Measurements from ENCODE around the gene ITGA3. TPM values are rescaled to one million over a fixed set of nuclear protein-coding genes. Genes with fewer than 3 reads are reported as not detected.

Gene ITGA3
- total RNA-seq, 1 experiment from 2014 or later, result 14.7 TPM

DNA sequence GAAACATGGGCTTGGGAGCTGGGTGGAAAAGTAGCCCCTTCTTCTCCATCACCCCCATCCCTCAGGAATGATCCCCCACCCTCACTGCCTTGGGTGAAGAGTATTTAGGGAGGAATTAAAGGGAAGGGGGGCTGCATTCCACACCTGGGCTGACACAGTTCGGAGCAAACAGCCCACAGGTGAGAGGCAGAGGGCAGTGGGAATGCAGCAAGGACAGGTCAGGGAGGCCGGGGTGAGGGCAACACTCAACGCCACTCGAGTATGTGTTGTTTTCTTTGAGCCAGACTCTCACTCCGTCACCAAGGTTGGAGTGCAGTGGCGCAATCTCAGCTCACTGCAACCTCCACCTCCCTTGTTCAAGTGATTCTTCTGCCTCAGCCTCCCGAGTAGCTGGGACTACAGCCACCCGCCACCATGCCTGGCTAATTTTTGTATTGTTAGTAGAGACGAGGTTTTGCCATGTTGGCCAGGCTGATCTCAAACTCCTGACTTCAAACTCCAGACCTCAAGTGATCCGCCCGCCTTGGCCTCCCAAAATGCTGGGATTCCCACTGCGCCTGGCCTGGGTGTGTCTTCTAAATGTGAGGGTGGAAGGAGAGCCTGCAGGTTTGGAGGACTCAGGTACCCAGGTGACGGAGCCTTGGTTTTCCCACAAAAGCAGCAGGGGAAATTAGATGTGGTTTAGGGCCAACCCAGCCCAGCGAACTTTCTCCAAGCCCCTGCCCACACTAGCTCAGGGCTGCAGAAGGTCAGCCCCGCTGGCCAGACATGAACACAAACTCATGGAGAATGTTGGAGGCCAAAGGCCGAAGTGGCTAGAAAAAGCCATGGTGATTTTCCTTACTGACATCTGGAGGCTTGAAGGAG lies 21.2 kb upstream of the ITGA3 start:
- peak; percentile 24 to 51 for DNase-seq
- Mint-ChIP-seq H3K4me3 (ENCODE audit: unreplicated experiment) (no peak overlapping the region), H3K27ac (ENCODE audit: unreplicated experiment) (peak overlapping the region; percentile 14), H3K27me3 (ENCODE audit: insufficient read depth, unreplicated experiment) (no peaks in the 10 kb centered on the region), H3K4me1 (ENCODE audit: low read depth, unreplicated experiment) (peaks cover 15% of the 10 kb centered on the region), H3K36me3 (ENCODE audit: insufficient read depth, unreplicated experiment) (no peaks in the 10 kb centered on the region), H3K9me3 (ENCODE audit: unreplicated experiment) (no peaks in the 10 kb centered on the region)
- Histone ChIP-seq H3K36me3 (ENCODE audit: control insufficient read depth, insufficient read depth, low read length) (no peaks in the 10 kb centered on the region), H3K9me3 (no peaks in the 10 kb centered on the region), H3K27me3 (replicated peaks; ENCODE audit: control insufficient read depth, insufficient read depth, low read length) (no peaks in the 10 kb centered on the region), H3K4me1 (peaks cover 6% of the 10 kb centered on the region; the same call in 1 of the 2 replicates), H3K4me3 (ENCODE audit: low read depth, low read length) (no peak overlapping the region)
- no TSS peak for BruUV-seq (replicated peaks)
- POLR2A ChIA-PET, result no interaction called here
- TF ChIP-seq, protein P1, sequence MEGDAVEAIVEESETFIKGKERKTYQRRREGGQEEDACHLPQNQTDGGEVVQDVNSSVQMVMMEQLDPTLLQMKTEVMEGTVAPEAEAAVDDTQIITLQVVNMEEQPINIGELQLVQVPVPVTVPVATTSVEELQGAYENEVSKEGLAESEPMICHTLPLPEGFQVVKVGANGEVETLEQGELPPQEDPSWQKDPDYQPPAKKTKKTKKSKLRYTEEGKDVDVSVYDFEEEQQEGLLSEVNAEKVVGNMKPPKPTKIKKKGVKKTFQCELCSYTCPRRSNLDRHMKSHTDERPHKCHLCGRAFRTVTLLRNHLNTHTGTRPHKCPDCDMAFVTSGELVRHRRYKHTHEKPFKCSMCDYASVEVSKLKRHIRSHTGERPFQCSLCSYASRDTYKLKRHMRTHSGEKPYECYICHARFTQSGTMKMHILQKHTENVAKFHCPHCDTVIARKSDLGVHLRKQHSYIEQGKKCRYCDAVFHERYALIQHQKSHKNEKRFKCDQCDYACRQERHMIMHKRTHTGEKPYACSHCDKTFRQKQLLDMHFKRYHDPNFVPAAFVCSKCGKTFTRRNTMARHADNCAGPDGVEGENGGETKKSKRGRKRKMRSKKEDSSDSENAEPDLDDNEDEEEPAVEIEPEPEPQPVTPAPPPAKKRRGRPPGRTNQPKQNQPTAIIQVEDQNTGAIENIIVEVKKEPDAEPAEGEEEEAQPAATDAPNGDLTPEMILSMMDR (IDR thresholded peaks at IDR 0.05; ENCODE audit: insufficient read depth in 1 of 2, low read depth in 1 of 2, low read length in 1 of 2, severe bottlenecking in 1 of 2, unreplicated experiment in 1 of 2), result no peak
- intact Hi-C loops (cut with micrococcal nuclease; ENCODE audit: unreplicated experiment), result no loop called here
- CTCF ChIA-PET, result interaction anchor here (1.5 kb wide), 1 partner anchor 59 kb away, joined by 6 read pairs; no protein-coding TSS in a partner anchor

- Mint-ChIP-seq H3K4me1 (ENCODE audit: low read depth, unreplicated experiment) (peaks cover 15% of the 10 kb centered on the region), H3K27ac (ENCODE audit: unreplicated experiment) (no peak overlapping the region), H3K27me3 (ENCODE audit: insufficient read depth, unreplicated experiment) (no peaks in the 10 kb centered on the region), H3K4me3 (ENCODE audit: unreplicated experiment) (no peak overlapping the region), H3K36me3 (ENCODE audit: insufficient read depth, unreplicated experiment) (no peaks in the 10 kb centered on the region), H3K9me3 (ENCODE audit: unreplicated experiment) (no peaks in the 10 kb centered on the region)
- peaks cover 6% of the 10 kb centered on the region; the same call in 1 of the 2 replicates for H3K4me1 ChIP-seq
- no peaks in the 10 kb centered on the region for H3K36me3 ChIP-seq (ENCODE audit: control insufficient read depth, insufficient read depth, low read length)
- no peaks in the 10 kb centered on the region for H3K9me3 ChIP-seq
- intact Hi-C loops (cut with micrococcal nuclease; ENCODE audit: unreplicated experiment), result no loop called here
- H3K27me3 ChIP-seq (replicated peaks; ENCODE audit: control insufficient read depth, insufficient read depth, low read length), result no peaks in the 10 kb centered on the region
- no TSS peak for BruUV-seq (replicated peaks)
- TF ChIP-seq, protein P1 (IDR thresholded peaks at IDR 0.05; ENCODE audit: insufficient read depth in 1 of 2, low read depth in 1 of 2, low read length in 1 of 2, severe bottlenecking in 1 of 2, unreplicated experiment in 1 of 2), result no peak
- CTCF ChIA-PET, result interaction anchor here (1.5 kb wide), 1 partner anchor 59 kb away, joined by 6 read pairs; no protein-coding TSS in a partner anchor
- H3K4me3 ChIP-seq (ENCODE audit: low read depth, low read length), result no peak overlapping the region
- no peak for DNase-seq
- POLR2A ChIA-PET, result no interaction called here
Observed at GRCh38 chr17:50035421-50035879, 20.5 kb upstream of the ITGA3 start.

DNA sequence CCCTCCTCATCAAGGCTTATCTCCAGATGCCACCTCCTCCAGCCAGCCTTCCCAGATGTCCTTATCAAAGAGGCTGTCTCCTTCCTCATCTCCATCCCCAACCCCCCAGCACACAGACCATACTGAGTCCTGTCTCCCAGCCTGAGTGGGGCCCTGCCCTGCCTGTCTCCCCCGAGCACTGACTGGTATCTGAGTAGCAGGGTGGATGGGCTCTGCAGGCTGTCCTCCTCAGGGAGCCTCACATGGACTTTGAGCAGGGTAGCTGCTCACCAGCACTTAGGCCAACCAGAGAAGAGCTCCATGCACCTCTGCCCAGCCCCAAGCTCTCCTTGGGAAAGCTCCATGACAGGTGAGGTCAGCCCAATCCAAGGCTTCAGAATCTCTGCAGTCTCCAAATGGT lies 20.0 kb upstream of the ITGA3 start:
- CTCF ChIA-PET, result interaction anchor here (0.7 to 1.5 kb wide), 2 partner anchors 20 to 58 kb away, joined by 3 to 6 read pairs; partner anchors contain the start of gene ITGA3

More for the DNA sequence above, 20.0 kb upstream of the ITGA3 start:
- Mint-ChIP-seq H3K9me3 (ENCODE audit: unreplicated experiment) (no peaks in the 10 kb centered on the region), H3K4me1 (ENCODE audit: low read depth, unreplicated experiment) (peaks cover 15% of the 10 kb centered on the region), H3K27ac (ENCODE audit: unreplicated experiment) (no peak overlapping the region), H3K27me3 (ENCODE audit: insufficient read depth, unreplicated experiment) (no peaks in the 10 kb centered on the region), H3K4me3 (ENCODE audit: unreplicated experiment) (no peak overlapping the region), H3K36me3 (ENCODE audit: insufficient read depth, unreplicated experiment) (no peaks in the 10 kb centered on the region)
- no peak for DNase-seq
- BruUV-seq (replicated peaks), result no TSS peak
- no peaks in the 10 kb centered on the region for H3K27me3 ChIP-seq (replicated peaks; ENCODE audit: control insufficient read depth, insufficient read depth, low read length)
- intact Hi-C loops (cut with micrococcal nuclease; ENCODE audit: unreplicated experiment), result no loop called here
- TF ChIP-seq, protein P1 (IDR thresholded peaks at IDR 0.05; ENCODE audit: insufficient read depth in 1 of 2, low read depth in 1 of 2, low read length in 1 of 2, severe bottlenecking in 1 of 2, unreplicated experiment in 1 of 2), result no peak
- no peaks in the 10 kb centered on the region for H3K9me3 ChIP-seq
- POLR2A ChIA-PET, result no interaction called here
- H3K4me1 ChIP-seq, result peaks cover 6% of the 10 kb centered on the region; the same call in 1 of the 2 replicates
- no peak overlapping the region for H3K4me3 ChIP-seq (ENCODE audit: low read depth, low read length)
- H3K36me3 ChIP-seq (ENCODE audit: control insufficient read depth, insufficient read depth, low read length), result no peaks in the 10 kb centered on the region

All from Caco-2 (cell line).